HG03460 (cell line): ENCODE measurements around the gene MBP.
A peak's percentile ranks its signal among the peaks of the same experiment; 100 is the strongest.
"Not testable (repeated sequence)": the region's sequence is repeated elsewhere in the genome, so short reads cannot be mapped to it uniquely, and the experiment has no call there.

Source experiments
- ATAC-seq: cut with Tn5 transposase; IDR thresholded peaks from one replicate; pipeline ENCODE4 v1.9.1; 2021; ENCODE audit not compliant: unreplicated experiment

The MBP gene

DNA sequence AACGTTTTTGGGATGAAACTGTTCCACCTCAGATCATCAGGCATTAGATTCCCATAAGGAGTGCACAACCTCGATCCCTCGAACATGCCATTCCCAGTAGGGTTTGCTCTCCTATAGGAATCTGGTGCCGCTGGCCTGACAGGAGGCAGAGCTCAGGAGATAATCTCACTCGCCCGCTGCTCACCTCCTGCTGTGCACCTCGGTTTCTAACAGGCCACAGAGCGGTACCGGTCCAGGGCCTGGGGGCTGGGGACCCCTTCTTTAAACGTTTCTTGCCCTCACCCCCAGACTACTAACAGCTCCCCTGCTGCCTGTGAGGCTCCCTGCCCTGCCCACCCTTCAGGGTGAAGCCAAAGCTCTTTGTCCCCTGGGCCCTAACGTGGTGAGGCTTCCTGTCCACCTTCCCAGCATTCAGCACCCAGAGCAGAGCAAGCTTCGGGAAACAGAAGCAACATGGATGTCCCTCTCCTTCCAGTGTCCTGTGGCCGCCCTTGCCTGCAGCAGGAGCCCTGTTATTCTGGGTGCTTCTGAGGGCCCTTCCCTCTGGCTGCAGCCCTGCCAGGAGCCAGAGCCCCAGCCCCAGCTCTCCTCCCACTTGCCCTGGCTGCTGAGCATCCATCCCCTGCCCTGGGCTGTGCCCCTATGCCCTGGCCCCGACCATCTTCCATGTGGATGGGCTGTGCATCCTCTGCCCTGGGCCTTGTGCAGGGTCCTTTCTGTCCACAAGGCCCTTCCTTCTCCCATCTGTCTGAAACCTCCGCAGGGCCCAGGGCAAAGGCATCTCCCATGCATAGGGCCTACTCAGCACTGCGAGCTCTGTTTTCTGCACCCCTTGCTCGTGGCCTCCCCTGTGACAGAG, 140.1 kb downstream of the MBP start:
- no peak for ATAC-seq

DNA sequence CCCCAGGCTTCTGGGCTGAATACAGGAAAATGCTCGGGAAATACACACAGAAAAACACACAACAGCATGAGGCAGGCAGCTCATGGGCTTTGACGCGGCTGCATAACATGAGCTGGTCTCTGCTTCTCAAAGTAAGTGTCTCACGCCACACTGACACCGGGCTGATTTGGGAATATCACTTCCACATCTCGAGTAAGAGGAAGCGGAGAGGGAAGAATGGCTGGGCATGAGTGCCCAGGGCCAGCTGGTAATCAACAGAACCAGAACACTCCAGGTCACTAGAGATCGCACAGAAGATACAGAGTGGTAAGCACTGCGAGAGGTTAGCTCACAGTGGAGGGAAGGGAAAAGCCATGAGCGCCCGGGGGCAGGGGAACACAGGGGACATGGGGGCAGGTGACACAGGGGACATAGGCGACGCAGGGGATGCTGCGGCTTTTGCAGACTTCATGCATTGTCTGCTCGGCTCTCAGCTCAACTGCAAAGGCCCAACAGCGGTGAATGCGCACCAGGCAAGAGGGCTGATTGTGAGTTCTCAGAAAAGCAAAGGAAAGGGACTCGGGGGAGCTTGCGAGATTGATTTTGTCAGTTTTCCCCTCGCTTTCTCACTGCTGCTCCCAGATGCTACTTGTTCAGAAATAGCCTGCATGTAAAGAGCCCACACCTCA, 141.4 kb downstream of the MBP start:
- ATAC-seq, result no peak

DNA sequence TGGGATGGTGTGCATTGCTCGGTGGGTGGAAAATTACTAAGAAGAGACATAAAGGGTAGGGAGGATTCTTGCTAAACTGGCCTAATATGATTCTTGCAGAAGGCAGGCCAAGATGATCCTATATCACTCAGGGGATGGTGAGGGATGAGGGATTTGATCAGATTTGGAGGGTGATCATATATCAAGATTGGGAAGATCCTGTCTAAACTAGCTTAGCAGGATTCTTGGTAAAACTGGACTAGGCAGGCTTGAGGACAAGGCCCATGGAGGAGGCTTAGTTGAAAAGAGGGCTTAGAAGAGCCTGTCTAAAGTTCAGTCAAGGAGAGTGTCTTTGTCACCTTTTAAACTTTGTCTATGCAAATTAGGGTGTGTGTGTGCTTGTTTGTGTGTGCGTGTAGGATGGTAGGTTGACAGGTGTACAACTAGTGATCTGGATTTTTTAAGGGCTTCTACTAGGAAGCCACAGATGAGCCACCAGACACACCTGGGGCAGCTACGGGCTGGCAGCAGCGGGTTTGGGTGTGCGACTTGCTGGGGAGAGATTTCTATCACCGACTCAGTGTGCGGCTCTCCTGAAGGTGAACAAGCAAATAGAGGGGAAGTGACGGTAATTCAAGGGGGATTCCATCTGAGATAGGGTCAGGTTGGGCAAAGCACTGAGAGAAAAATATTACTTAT, 142.1 kb downstream of the MBP start:
- not testable (repeated sequence) for ATAC-seq

DNA sequence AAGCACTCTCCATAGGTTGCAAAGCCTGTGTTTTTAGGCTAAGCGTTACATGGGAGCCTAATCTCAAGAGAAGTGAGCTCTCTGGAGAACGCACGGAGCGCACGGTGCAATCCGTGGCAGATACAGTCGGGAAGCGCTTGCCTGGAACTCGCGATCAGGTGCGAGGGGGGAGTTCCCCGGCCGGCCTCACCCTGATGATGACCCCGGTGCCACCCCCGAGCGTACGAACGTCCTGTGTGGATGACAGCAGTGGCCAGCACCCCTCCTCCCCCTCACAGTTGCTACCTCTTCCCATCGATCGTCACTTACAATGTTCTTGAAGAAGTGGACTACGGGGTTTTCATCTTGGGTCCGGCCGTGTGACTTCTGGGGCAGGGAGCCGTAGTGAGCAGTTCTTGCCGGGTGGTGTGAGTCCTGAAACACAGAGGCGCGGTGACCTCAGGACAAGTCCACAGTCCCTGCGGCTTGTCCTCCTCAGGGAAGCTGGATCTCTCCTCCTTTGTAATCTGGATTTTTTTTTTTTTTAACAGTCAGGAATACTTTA, 142.9 kb downstream of the MBP start:
- no peak for ATAC-seq

GRCh38 chr18:76988827-76989646, 143.5 kb downstream of the MBP start:
- no peak for ATAC-seq

DNA sequence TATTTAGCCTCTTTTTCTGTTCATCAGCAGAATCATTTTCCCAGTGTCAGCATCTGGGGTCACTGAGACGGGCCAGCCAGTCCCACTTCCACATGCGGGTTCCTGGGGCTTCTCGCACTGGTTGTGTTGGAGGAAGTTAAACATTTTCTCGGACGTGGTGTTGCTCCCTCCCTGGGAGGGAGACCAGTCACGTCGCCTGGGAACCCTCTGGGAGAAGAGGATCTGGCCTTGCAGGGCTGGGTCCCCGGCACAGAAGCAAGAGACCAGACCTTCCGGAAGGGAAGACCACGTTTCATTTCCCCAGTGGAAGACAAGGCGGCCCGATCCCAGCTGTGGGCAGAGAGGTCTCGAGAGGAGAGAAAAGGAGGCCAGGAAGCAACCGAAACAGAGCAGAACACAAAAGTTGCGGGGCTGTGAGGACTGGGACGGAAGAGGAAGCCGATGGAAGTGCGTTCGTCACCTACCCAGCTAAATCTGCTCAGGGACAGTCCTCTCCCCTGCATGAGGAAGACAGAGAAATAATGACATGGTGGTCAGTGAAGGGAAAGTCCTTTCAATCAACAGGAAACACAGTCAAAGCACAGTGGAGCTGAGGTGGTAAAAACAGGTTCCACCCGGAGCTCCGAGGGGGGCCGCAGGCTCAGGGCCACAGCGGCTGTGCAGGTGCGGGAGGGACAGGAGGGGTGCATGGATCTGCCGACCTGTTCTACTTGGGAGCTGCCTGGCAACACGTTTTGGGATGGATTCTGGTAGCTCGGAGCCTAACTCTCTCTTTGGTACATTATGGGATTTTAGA, 144.4 kb downstream of the MBP start:
- ATAC-seq, result no peak

DNA sequence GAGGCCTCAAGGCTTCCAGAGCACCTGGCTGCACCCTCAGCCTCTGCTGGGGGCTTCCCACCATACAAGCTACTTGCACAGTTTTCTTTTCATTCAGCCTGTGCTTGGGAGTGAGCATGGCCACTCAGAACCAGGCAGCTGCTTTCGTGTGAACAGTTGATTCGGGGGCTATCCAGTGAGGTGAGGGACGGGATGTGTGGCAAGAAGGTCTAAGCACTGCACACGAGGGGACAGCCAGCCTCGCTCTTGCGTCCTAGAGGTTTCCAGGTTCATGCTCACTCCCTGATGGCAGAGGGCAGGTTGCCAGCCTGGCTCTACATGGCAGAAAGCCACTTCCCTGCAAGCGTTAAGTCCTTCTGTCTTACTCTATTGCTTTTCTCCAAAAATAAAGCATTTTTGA, 146.2 kb downstream of the MBP start:
- ATAC-seq, result no peak

DNA sequence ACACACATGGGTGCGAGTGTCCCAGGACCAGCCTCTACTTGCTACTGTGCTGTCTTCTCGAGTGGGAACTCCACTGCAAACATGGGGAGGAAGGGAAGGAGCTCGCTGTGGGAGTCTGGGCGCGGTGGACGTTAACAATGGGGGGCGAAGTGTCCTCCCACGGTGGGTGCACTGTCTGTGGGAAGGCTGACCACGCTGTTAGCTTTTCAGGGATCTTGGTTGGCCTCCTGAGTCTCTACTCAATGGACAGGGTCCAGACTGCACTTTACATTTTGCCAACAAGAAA, 146.7 kb downstream of the MBP start:
- no peak for ATAC-seq

DNA sequence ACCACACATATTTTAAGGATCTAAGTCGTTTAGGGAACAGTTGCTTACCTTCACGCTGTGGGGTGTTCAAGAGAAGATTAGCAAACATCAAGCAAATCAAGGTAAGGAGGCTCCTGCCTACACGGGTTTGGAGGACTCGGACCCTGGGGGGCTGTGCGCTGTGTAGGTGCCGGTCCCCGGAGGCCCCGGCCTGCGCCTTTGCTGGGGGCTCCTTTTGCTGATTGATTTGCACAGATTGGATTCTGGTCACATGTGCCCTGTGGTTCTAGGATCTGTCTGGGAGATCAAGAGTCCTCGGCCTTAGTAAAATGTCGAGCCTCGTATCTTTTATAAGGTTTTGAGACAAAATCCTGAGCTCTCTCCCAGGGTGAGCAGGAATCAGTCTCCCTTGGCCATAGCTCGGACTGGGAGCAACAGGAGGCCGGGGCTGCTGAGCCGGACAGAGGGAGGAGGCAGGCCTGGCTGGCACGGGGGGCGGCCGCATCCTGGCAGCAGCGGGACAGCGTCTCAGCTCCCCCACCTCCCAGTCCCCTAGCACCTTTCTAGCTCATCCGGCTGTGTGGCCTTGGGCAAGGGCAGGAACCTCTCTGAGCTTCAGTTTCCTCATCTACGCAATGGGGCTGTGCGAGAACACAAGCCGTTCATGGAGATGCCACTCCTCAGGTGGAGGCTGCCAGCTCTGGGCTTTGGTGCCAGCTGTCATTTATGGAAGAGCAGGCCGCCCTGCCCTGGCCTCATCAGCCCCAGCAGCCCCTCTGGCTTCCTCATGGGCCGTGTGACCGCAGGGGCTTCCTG, 147.2 kb downstream of the MBP start:
- ATAC-seq, result no peak

GRCh38 chr18:76984193-76985155, 148.1 kb downstream of the MBP start:
- no peak for ATAC-seq

DNA sequence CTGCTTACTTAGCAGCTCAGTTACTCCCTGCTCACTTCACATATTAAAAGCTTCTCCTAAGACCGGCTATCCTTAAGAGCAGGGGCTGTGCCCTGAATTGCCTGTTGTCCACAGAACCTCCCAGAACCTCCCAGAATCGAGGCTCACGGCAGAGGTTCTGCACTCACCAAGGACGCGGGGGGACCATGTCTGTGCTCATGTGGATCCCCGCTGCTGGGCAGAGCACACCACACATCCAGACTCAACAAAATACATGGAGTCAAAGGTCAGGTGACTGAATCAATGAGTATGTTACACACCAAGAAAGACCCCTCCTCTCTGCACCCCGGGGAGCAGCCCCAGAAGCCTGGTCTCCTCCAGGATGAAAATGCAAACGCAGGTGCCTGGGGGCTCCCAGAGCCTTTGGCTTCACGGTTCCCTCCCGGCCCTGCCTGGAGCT, 149.0 kb downstream of the MBP start:
- no peak for ATAC-seq

GRCh38 chr18:76982841-76983583, 149.6 kb downstream of the MBP start:
- ATAC-seq, result peak; percentile 64

- no peak for ATAC-seq
Measured at GRCh38 chr18:76982038-76982437, 150.5 kb downstream of the MBP start.

DNA sequence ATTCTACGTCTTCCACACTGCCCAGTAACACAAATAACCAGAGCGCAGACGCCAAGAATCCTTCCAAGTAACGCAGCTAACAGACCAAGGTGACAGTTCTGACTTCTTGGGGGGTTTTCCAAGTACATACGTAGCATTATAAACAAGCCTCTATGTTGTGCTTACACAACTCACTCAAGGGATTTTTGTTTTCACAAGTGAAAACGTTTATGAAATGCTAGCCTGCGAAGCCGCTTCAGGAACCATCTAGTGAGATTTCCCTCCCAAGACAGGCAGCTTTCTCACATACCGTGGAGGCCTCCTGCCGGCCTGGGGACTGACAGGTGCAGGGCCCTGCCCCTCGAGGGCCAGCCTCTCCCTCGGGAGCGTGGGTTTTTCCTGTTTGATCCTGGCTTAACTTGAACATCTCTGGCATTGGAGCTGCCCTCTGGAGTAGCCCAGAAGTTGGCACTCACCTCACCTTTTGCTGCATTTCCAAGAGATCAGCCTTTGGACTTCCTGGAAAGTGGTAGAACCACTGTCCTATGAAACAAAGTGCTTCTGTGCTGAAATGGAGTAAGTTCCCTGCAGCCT, 151.1 kb downstream of the MBP start:
- peak; percentile 55 for ATAC-seq

DNA sequence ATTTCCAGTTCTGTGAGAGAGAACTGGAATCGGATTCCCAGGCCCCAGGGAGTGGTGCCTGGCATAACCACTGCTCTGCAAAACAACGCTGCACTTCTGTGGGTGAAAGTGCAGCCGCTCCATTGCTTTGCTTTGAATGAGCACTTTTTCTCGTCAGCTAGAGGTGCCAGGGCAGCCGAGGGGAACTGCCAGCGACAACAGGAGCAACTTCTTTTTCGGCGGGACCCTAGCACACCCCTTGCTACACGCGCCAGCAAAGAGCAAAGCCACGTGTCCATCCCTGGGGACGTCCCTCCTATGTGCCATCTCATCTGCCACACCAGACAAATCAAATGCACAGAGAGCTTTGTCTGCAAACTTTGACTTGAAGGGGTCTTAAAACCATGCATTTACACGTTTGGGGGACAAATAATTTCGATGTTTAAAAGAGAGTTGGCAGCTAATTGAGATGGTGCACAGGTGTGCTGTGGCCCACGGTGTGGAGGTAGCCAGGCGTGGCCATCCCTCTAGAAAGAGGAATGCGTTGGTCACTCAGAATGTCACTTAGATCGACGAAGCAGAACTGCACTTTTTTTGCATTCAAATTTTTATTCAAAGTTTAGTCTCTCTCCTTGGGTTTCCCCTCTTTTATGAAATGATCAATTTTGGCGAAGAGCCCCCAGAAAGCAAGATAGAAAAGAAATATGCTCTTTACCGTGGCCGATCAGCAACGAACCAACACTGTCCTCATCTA, 151.8 kb downstream of the MBP start:
- ATAC-seq, result peak; percentile 31

DNA sequence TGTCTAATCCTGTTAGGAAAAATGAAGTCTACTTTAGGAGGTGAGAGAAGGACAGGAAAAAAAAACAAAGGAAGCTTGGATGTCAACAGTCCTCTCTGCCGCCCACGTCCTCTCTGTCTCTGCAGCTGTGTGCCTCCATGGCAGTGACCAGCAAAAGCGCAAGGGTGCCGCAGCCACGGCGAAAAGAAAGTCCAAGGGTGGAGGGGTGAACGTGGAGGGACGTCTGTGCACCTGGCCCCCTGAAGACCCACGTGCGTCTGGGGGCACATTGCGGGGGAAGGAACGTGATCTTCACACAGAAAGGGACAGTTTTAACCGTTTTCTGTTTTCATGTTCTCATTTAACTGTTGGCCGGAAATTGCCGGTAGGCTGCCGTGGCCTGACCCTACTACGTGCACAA, 152.7 kb downstream of the MBP start:
- ATAC-seq, result no peak
